Erythroblast (primary cell): ENCODE data around the gene MAP2K2.

ENCODE experiments used
- DNase-seq, 2 experiments: peaks; one replicate each; lab custom pipeline; 2025; lab: John Stamatoyannopoulos, UW
- GATA1 ChIP-seq: IDR thresholded peaks from 2 replicates; pipeline ENCODE4 v1.6.1; 2011; ENCODE audit warnings: low read depth, mild to moderate bottlenecking, control low read depth, low read length, moderate library complexity
- POLR2A ChIP-seq: IDR thresholded peaks from 2 replicates; pipeline ENCODE4 v1.6.1; 2011; ENCODE audit warnings: mild to moderate bottlenecking, low read length

The MAP2K2 gene

GRCh38 chr19:4100647-4101495 lies 23.1 kb downstream of the MAP2K2 start:
- no peak for DNase-seq
- TF ChIP-seq GATA1 = no peak
- TF ChIP-seq POLR2A = no peak

GRCh38 chr19:4099041-4099764 lies 24.7 kb downstream of the MAP2K2 start:
- no peak for DNase-seq
- TF ChIP-seq GATA1 = no peak

GRCh38 chr19:4098493-4098892 lies 25.4 kb downstream of the MAP2K2 start:
- TF ChIP-seq GATA1 (no peak), POLR2A (no peak)
- no peak for DNase-seq

- DNase-seq = no peak
- TF ChIP-seq POLR2A (no peak), GATA1 (no peak)
Measured at GRCh38 chr19:4097501-4097900, 26.4 kb downstream of the MAP2K2 start.

- DNase-seq = no peak
- TF ChIP-seq POLR2A (no peak), GATA1 (no peak)
Measured at GRCh38 chr19:4096049-4096892, 27.7 kb downstream of the MAP2K2 start.

GRCh38 chr19:4095488-4095844 lies 28.5 kb downstream of the MAP2K2 start:
- TF ChIP-seq POLR2A (no peak), GATA1 (no peak)
- DNase-seq = no peak

- no peak for DNase-seq
- no peak for TF ChIP-seq GATA1
- TF ChIP-seq POLR2A = no peak
Measured at GRCh38 chr19:4094761-4095487, 29.0 kb downstream of the MAP2K2 start.

- TF ChIP-seq POLR2A (no peak), GATA1 (no peak)
Measured at GRCh38 chr19:4094291-4094690, 29.6 kb downstream of the MAP2K2 start.

GRCh38 chr19:4093643-4094175 lies 30.2 kb downstream of the MAP2K2 start:
- TF ChIP-seq GATA1 = no peak
- TF ChIP-seq POLR2A = no peak

More at GRCh38 chr19:4094291-4094690, 29.6 kb downstream of the MAP2K2 start:
- no peak for DNase-seq

GRCh38 chr19:4090356-4091220 lies 33.3 kb downstream of the MAP2K2 start:
- TF ChIP-seq GATA1 = no peak
- TF ChIP-seq POLR2A = no peak
- no peak for DNase-seq

More at GRCh38 chr19:4093643-4094175, 30.2 kb downstream of the MAP2K2 start:
- DNase-seq = no peak

GRCh38 chr19:4089946-4090345 lies 34.0 kb downstream of the MAP2K2 start:
- TF ChIP-seq POLR2A = no peak
- TF ChIP-seq GATA1 = no peak
- no peak for DNase-seq

- DNase-seq = peak; percentile 62 to 68
- peak; percentile 59 for TF ChIP-seq POLR2A
- no peak for TF ChIP-seq GATA1
Measured at GRCh38 chr19:4089400-4089908, 34.5 kb downstream of the MAP2K2 start.
